SK-N-SH (cell line): ENCODE data around the gene KCNQ5. TPM values are rescaled to one million over a fixed set of nuclear protein-coding genes. Genes with fewer than 3 reads are reported as not detected.

Experiments used
- CTCF ChIA-PET: fragments of 300-600, 350-600 bp; formaldehyde crosslinking; extraction: SDS; loops from one replicate; lab custom pipeline; 2021; lab: Yijun Ruan, JAX
- POLR2A ChIA-PET: fragments of 350-600 bp; sonication (Branson Sonifier 250); formaldehyde crosslinking; extraction: SDS; loops from one replicate; lab custom pipeline; 2020; ENCODE audit warnings: antibody characterized with exemption, inconsistent platforms; lab: Yijun Ruan, JAX
- DNase-seq: peaks from one replicate; pipeline ENCODE4 v3.0.0; 2012
- H2AFZ ChIP-seq: fragments of 200-600 bp; sonication (generic); 2 replicates; pipeline ENCODE4 v1.8.1; 2016; ENCODE audit warnings: antibody characterized with exemption, mild to moderate bottlenecking, low read depth
- H3F3A ChIP-seq: fragments of 200-600 bp; sonication (generic); replicated peaks from 2 replicates; pipeline ENCODE3; 2016; ENCODE audit warnings: antibody characterized with exemption, mild to moderate bottlenecking; ENCODE audit not compliant: insufficient read depth
- H3K27ac ChIP-seq, 2 experiments: fragments of 200-500 bp in 1 of 2; fragments of 200-600 bp in 1 of 2; sonication (Bioruptor generic) in 1 of 2; sonication (generic), shearing (Covaris generic) in 1 of 2; 2 replicates each; pipeline versions ENCODE4 v1.5.1 to v1.6.1; 2014 to 2016; ENCODE audit warnings: low read depth in 2 of 2, inconsistent platforms in 1 of 2, low read length in 1 of 2, mild to moderate bottlenecking in 1 of 2, mixed read lengths in 1 of 2
- H3K27me3 ChIP-seq: fragments of 200-600 bp; sonication (generic), shearing (Covaris generic); 2 replicates; pipeline ENCODE4 v1.6.1; 2016; ENCODE audit warnings: mixed run types; ENCODE audit not compliant: insufficient read depth
- H3K36me3 ChIP-seq, 2 experiments: fragments of 200-500 bp in 1 of 2; fragments of 200-600 bp in 1 of 2; sonication (Bioruptor generic) in 1 of 2; sonication (generic) in 1 of 2; replicated peaks in 1 of 2; 2 replicates each; pipeline versions ENCODE3 to v1.5.1; 2014 to 2016; ENCODE audit warnings: low read length in 1 of 2, mild to moderate bottlenecking in 1 of 2; ENCODE audit not compliant: insufficient read depth in 2 of 2, control insufficient read depth in 1 of 2
- H3K4me1 ChIP-seq, 2 experiments: fragments of 200-500 bp in 1 of 2; fragments of 200-600 bp in 1 of 2; sonication (Bioruptor generic) in 1 of 2; sonication (generic), shearing (Covaris generic) in 1 of 2; 2 replicates each; pipeline versions ENCODE4 v1.5.1 to v1.6.1; 2014 to 2016; ENCODE audit warnings: low read depth in 1 of 2, low read length in 1 of 2, mixed run types in 1 of 2; ENCODE audit not compliant: insufficient read depth in 2 of 2, control insufficient read depth in 1 of 2
- H3K4me2 ChIP-seq: fragments of 200-600 bp; sonication (generic), shearing (Covaris generic); 2 replicates; pipeline ENCODE4 v1.6.1; 2017; ENCODE audit warnings: mixed run types
- H3K4me3 ChIP-seq, 2 experiments: fragments of 200-500 bp in 1 of 2; fragments of 200-600 bp in 1 of 2; sonication (Bioruptor generic) in 1 of 2; sonication (generic), shearing (Covaris generic) in 1 of 2; 2 replicates each; pipeline versions ENCODE4 v1.5.1 to v1.8.1; 2014 to 2016; ENCODE audit warnings: low read depth in 2 of 2, inconsistent platforms in 1 of 2, low read length in 1 of 2, mild to moderate bottlenecking in 1 of 2, mixed read lengths in 1 of 2, moderate library complexity in 1 of 2
- H3K79me2 ChIP-seq: fragments of 200-600 bp; sonication (generic); 2 replicates; pipeline ENCODE4 v1.8.1; 2017; ENCODE audit warnings: mild to moderate bottlenecking; ENCODE audit not compliant: insufficient read depth
- H3K9ac ChIP-seq: fragments of 200-600 bp; sonication (generic); 2 replicates; pipeline ENCODE4 v1.6.1; 2017; ENCODE audit warnings: mixed run types
- H3K9me2 ChIP-seq: fragments of 200-600 bp; sonication (generic); 2 replicates; pipeline ENCODE4 v1.6.1; 2017; ENCODE audit warnings: mixed run types
- H3K9me3 ChIP-seq: fragments of 200-600 bp; sonication (generic); 2 replicates; pipeline ENCODE4 v1.6.1; 2017; ENCODE audit warnings: mixed run types, mild to moderate bottlenecking, moderate library complexity
- H4K20me1 ChIP-seq: fragments of 200-600 bp; sonication (generic); 2 replicates; pipeline ENCODE4 v1.6.1; 2017; ENCODE audit warnings: mild to moderate bottlenecking, mixed run types; ENCODE audit not compliant: insufficient read depth
- CHD2 ChIP-seq: fragments of 150-350 bp; IDR thresholded peaks from 2 replicates; pipeline ENCODE4 v1.6.1; 2018; ENCODE audit warnings: low read length; ENCODE audit not compliant: partially characterized antibody
- ELF1 ChIP-seq: IDR thresholded peaks from 2 replicates; pipeline ENCODE4 v1.4.0; 2012
- FOXJ3 ChIP-seq: sonication (generic); formaldehyde crosslinking; IDR thresholded peaks from 2 replicates; pipeline ENCODE4 v1.5.1; 2020; ENCODE audit warnings: mild to moderate bottlenecking, missing genetic modification reagents
- FOXM1 ChIP-seq: IDR thresholded peaks from 2 replicates; pipeline ENCODE4 v1.4.0; 2012; ENCODE audit warnings: low read depth, mild to moderate bottlenecking
- GABPA ChIP-seq: IDR thresholded peaks from 2 replicates; pipeline ENCODE4 v1.4.0; 2012; ENCODE audit warnings: low read depth, mild to moderate bottlenecking
- IRF3 ChIP-seq: fragments of 150-350 bp; IDR thresholded peaks from 2 replicates; pipeline ENCODE4 v1.6.1; 2016; ENCODE audit warnings: mild to moderate bottlenecking, low read depth, low read length
- MAX ChIP-seq: IDR thresholded peaks from 2 replicates; pipeline ENCODE4 v1.4.0; 2012; ENCODE audit warnings: low read depth
- MEF2A ChIP-seq: IDR thresholded peaks from 2 replicates; pipeline ENCODE4 v1.4.0; 2012; ENCODE audit warnings: low read depth, borderline replicate concordance
- NFIC ChIP-seq: IDR thresholded peaks from 2 replicates; pipeline ENCODE4 v1.4.0; 2012; ENCODE audit warnings: borderline replicate concordance
- RAD21 ChIP-seq: IDR thresholded peaks from 2 replicates; pipeline ENCODE4 v1.6.1; 2012; ENCODE audit warnings: mild to moderate bottlenecking, low read length
- RCOR1 ChIP-seq: fragments of 150-350 bp; IDR thresholded peaks from 2 replicates; pipeline ENCODE4 v1.6.1; 2017; ENCODE audit warnings: antibody characterized with exemption, low read length
- REST ChIP-seq: IDR thresholded peaks from 2 replicates; pipeline ENCODE4 v1.6.1; 2012; ENCODE audit warnings: mild to moderate bottlenecking, low read depth, low read length, moderate library complexity
- RFX5 ChIP-seq: IDR thresholded peaks from 2 replicates; pipeline ENCODE4 v1.6.1; 2012; ENCODE audit warnings: mild to moderate bottlenecking, improper control_type of control experiment, low read length
- USF2 ChIP-seq: fragments of 150-350 bp; IDR thresholded peaks from 2 replicates; pipeline ENCODE4 v1.6.1; 2017; ENCODE audit warnings: antibody characterized with exemption, low read length, low read depth, borderline replicate concordance
- YY1 ChIP-seq: IDR thresholded peaks from 2 replicates; pipeline ENCODE4 v1.4.0; 2012; ENCODE audit warnings: low read depth, mild to moderate bottlenecking
- WGBS: methylation state at CpG from one replicate; pipeline ENCODE4 v1.1.6; 2017; ENCODE audit warnings: low lambda C conversion rate; 5-methylcytosine and 5-hydroxymethylcytosine counted together
- polyA plus RNA-seq, 3 experiments: library from polyadenylated mRNA; depleted of rRNA; stranded (reverse); fragments of >200 nt; gene quantifications; 2 replicates each; pipeline ENCODE4 v1.2.3, GENCODE V29; 2012

The KCNQ5 gene
- polyA plus RNA-seq, 1 of the 3 experiments (the other 2 are of a cell fraction) = 3.2 TPM

GRCh38 chr6:72635636-72636035 lies 13.8 kb downstream of the KCNQ5 start:
- Histone ChIP-seq H3K36me3 (peaks cover 0 to 11% of the 10 kb centered on the region in 2 experiments), H3F3A (peaks cover 8% of the 10 kb centered on the region), H3K4me1 (peaks cover 0 to 2% of the 10 kb centered on the region in 2 experiments; a peak in 3 of 4 replicates), H3K4me3 (no peak overlapping the region), H3K9me3 (no peaks in the 10 kb centered on the region), H4K20me1 (no peaks in the 10 kb centered on the region), H2AFZ (0 out of 2 replicates have a peak overlapping the region, but pooled peaks have one; percentile 4), H3K79me2 (peaks cover 99% of the 10 kb centered on the region), H3K9me2 (no peaks in the 10 kb centered on the region), H3K27ac (no peak overlapping the region), H3K27me3 (no peaks in the 10 kb centered on the region), H3K9ac (no peak overlapping the region), H3K4me2 (0 out of 2 replicates have a peak overlapping the region, but pooled peaks have one; percentile 2)
- DNase-seq = no peak
- ChIA-PET CTCF (interaction anchor here (3.2 kb wide), 1 partner anchor 10 kb away, joined by 13 read pairs; no protein-coding TSS in a partner anchor), POLR2A (no interaction called here)
- TF ChIP-seq FOXJ3 (no peak), ELF1 (no peak), USF2 (no peak), RCOR1 (no peak), MAX (no peak), FOXM1 (no peak), NFIC (no peak), IRF3 (no peak), GABPA (no peak), RFX5 (no peak), REST (no peak), MEF2A (no peak), YY1 (no peak), CHD2 (no peak), RAD21 (no peak)
- WGBS = 91% methylated on average over 2 of the region's 2 CpGs
